HTR-8/SVneo (cell line): ENCODE data around the gene RERE.

Experiments
- DNase-seq: peaks from one replicate; pipeline ENCODE4 v3.0.0; 2011; ENCODE audit warnings: low spot score, mixed read lengths; ENCODE audit not compliant: insufficient read length
- FAIRE-seq: peaks from 2 replicates; lab custom pipeline; 2011; peaks lifted over from hg19 to GRCh38; lab: Jason Lieb, UNC

The RERE gene

GRCh38 chr1:8478566-8478965 is 338.9 kb downstream of the RERE start:
- FAIRE-seq (no peak), DNase-seq (no peak)

DNA sequence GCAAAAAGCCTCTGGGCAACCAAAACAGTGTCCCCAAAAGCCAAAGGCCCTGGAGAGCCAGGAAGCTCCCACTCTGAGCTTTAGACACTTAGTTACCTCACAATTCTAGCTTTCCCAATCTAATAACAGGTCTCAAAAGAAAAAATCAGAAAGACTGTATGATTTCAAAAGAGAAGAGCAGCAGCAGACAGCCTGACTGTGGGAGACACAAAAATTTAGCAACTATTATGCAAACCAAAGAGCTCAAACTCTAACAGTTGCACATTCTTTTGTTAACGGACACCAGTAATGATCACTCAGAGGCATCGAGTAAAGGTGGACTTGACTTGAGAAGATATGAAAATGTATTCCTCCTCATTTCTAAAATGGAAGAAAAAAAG is 339.5 kb downstream of the RERE start:
- FAIRE-seq (no peak), DNase-seq (no peak)

GRCh38 chr1:8477166-8477982 is 340.1 kb downstream of the RERE start:
- no peak for FAIRE-seq
- DNase-seq, result no peak

- FAIRE-seq (no peak), DNase-seq (no peak)
Observed at GRCh38 chr1:8476006-8476405, 341.4 kb downstream of the RERE start.

DNA sequence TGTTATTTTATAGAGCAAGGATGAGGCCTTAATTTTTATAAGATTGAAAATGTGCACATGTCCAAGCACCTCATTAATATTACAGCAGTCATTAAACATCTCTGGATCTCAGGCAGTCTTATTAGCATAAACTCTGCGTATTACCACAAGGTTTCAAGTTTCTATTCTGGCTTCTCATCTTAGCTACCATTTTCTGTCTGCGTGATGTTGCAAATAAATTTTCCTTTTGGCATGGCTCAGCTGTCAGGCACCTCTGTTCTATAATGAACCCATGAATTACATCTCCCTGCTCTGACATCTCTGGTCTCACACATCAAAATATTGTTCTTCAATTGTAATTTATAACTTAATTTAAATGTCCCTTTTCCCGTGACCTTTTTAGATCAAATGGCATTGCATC is 343.1 kb downstream of the RERE start:
- FAIRE-seq (no peak), DNase-seq (no peak)

DNA sequence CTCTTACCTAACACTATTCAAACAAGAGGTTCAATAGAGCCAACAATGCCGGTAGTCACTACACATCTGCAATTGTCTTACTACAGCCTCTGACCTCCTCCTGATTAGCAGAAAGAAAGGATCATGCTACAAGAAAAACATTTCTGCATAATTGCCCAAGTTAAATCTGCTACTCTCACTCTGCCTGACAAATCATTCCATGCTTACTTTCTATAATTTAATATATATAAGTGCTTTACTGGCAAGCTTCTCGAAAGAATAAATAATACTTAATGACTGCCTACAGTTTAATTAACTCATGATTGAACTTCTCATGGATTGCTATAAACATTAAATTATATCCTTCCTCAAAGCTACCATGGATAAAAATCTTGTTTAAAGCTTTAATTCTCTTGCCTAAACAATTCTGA is 343.5 kb downstream of the RERE start:
- no peak for FAIRE-seq
- no peak for DNase-seq

- no peak for DNase-seq
- no peak for FAIRE-seq
Observed at GRCh38 chr1:8473121-8473875, 344.1 kb downstream of the RERE start.

- FAIRE-seq (no peak), DNase-seq (no peak)
Observed at GRCh38 chr1:8472668-8473067, 344.8 kb downstream of the RERE start.

DNA sequence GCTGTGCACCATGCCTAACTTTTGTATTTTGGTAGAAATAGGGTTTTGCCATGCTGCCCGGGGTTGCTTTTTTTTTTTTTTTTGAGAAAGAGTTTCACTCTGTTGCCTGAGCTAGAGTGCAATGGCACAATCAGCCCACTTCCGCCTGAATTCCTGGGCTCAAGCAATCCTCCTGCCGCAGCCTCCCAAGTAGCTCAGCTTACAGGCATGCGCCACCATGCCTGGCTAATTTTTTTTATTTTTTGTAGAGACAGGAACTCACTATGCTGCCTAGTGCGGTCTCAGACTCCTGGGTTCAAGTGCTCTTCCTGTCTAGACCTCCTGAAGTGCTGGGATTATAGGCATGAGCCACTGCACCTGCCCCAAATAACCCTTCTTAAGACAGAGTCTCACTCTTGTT is 346.0 kb downstream of the RERE start:
- no peak for DNase-seq
- no peak for FAIRE-seq

GRCh38 chr1:8468751-8469150 is 348.7 kb downstream of the RERE start:
- no peak for FAIRE-seq
- no peak for DNase-seq

DNA sequence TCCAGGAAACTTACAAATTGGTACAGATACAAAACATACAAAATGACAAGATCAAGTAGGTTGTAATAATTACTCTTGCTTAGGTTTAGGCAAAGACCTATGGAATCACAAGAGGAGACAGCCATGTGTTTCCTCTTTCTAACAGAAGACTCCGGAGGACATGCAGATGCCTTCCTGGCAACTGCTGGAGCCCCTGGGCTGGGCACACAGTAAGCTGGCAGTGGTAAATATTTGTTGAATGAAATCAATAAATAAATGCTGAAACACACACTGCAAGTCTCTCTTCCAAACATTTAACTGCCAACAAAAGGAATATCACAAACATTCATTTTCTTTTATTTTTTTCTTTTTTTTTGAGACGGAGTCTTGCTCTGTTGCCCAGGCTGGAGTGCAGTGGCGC is 350.1 kb downstream of the RERE start:
- FAIRE-seq (no peak), DNase-seq (no peak)

DNA sequence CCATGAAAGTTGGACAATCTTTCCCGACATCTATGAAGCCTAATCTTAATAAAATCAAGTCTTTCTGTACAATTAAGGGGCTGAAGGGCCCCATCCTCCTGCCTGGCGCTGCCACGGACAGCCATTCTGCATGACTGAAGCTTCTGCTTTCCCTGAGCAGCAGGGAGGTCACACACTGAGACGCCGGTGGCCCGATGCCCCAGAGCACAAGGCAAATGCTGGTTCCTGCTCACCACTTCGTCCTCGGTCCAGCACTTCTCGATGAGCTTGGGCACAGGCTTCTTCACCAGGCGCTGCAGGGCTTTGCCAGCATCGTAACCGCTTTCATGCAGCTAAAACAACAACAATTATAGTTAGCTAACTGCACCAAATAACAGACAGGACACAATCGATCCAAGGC is 351.7 kb downstream of the RERE start:
- FAIRE-seq, result no peak
- DNase-seq, result no peak

DNA sequence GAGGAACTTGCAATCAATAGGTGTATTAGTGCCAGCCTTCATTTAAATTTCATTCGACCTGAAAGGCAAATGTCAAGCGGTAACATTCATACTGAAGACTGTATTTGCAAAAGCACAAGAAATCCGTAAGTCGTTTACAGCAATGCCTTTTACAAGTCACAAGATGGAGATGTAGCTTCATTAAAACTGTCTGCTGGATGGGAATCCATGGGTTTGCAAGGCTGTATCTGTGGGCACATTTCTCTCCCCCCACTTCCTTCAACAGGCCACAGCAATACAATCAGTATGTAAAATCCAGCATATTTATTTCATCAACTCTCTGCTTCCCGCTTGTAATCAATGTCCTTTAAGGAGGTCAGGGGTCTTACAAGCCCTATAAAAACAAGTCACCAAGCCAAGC is 352.4 kb downstream of the RERE start:
- DNase-seq, result no peak
- no peak for FAIRE-seq

GRCh38 chr1:8464377-8464776 is 353.1 kb downstream of the RERE start:
- FAIRE-seq, result no peak
- DNase-seq, result no peak

- FAIRE-seq (no peak), DNase-seq (peak; percentile 33)
Observed at GRCh38 chr1:8463144-8463927, 354.1 kb downstream of the RERE start.

- no peak for DNase-seq
- no peak for FAIRE-seq
Observed at GRCh38 chr1:8462371-8462892, 355.0 kb downstream of the RERE start.

DNA sequence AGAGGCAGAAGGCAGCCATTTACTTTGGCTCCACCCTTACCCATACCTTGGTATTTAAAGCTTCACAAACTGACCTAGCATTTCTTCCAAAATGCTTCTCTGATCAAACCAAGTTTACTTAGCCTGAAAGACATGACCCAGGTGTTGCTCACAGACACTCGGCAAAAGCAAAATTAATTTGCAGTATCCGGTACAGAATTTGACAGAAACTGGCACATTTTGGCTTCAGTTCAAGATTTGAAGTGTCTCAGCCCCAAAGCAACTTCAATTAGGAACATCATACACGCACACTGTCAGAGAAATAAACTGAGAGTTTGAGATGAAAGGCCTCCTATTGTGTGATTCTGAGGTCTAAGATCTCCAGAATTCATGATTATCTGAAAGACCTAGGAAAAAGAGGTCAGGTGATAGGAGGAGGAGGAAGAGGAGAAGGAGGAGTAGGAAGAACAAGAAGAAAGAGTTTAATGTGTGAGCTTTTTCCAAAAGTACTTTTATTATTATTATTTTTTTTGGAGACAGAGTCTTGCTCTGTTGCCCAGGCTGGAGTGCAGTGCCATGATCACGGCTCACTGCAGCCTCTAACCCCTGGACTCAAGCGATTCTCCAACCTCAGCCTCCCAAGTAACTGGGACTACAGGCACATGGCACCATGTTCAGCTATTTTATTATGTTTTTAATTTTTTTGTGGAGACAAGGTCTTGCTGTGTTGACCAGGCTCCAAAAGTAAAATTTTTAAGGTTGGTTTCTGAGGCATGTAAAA is 355.9 kb downstream of the RERE start:
- FAIRE-seq, result no peak
- no peak for DNase-seq

DNA sequence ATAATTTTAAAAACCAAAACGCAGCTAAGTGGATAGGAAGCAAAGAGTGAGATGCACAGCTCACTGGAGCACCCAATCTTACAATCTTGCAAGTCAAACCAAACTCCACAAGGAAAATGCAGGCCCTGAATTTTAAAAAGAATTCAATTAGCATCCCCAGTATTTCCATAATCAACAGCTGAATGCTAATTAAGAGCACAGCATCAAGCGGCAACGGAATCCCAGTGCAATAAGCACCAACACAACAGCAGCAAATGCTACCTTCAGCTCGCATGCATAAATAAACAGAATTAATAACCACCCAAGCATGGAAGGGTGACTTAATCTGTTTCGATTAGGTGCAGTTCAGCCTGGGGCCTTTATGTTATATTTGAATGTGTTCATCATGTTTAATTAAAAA is 356.7 kb downstream of the RERE start:
- FAIRE-seq (no peak), DNase-seq (no peak)

GRCh38 chr1:8460132-8460544 is 357.3 kb downstream of the RERE start:
- FAIRE-seq (no peak), DNase-seq (no peak)

DNA sequence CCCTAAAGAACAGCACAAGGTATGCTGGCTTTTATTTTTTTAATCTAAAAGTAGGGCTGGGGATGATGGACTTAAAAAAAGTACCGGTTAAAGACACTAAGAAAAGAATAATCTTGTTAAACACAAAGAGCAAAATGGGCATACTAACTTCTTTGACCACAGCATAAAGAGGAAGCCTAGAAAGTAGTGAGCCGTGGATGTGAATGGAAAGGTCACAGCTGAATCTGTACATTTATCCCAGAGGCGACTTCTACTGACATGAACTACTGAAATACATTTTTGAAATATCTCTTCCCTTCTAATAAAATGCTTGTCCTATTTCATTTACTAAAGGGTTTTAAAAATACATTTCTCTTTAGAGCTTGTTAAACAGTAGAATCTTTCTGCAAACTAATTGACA is 358.8 kb downstream of the RERE start:
- DNase-seq (no peak), FAIRE-seq (no peak)
